HEK293 (cell line): ENCODE results near the gene EIF4H.

Source experiments
- ZNF629 ChIP-seq: fragments of 450-650 bp; formaldehyde crosslinking; IDR thresholded peaks from 2 replicates; pipeline ENCODE4 v1.5.1; 2017; ENCODE audit warnings: missing biosample characterization, missing genetic modification characterization
- TF ChIP-seq, protein P1 (sequence below): fragments of 450-650 bp; formaldehyde crosslinking; IDR thresholded peaks from 2 replicates; pipeline ENCODE4 v1.5.1; 2016; ENCODE audit warnings: missing biosample characterization, missing genetic modification characterization, borderline replicate concordance

- TF ChIP-seq, protein P1, sequence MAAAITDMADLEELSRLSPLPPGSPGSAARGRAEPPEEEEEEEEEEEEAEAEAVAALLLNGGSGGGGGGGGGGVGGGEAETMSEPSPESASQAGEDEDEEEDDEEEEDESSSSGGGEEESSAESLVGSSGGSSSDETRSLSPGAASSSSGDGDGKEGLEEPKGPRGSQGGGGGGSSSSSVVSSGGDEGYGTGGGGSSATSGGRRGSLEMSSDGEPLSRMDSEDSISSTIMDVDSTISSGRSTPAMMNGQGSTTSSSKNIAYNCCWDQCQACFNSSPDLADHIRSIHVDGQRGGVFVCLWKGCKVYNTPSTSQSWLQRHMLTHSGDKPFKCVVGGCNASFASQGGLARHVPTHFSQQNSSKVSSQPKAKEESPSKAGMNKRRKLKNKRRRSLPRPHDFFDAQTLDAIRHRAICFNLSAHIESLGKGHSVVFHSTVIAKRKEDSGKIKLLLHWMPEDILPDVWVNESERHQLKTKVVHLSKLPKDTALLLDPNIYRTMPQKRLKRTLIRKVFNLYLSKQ (tag by site-specific recombination) = no peak
- TF ChIP-seq ZNF629 = no peak
Observed at GRCh38 chr7:74149071-74149470, 25.1 kb upstream of the EIF4H start.
